ENCODE data around the gene SMG6.
A peak's percentile ranks its signal among the peaks of the same experiment; 100 is the strongest.

Gene SMG6

GRCh38 chr17:2027528-2028233, 275.9 kb downstream of the SMG6 start:
- Histone ChIP-seq H3K4ac (ENCODE audit: low read length) (no peak overlapping the region), H2BK12ac (ENCODE audit: low read length) (no peak overlapping the region), H3K23ac (ENCODE audit: low read depth, low read length, poor library complexity) (no peak overlapping the region), H4K8ac (ENCODE audit: low read depth, low read length) (no peak overlapping the region), H3K14ac (ENCODE audit: low read length) (no peak overlapping the region), H3K4me3 (ENCODE audit: low read length in 2 of 2) (no peak overlapping the region), H2AFZ (ENCODE audit: low read length) (no peak overlapping the region), H3K27ac (replicated peaks; ENCODE audit: low read length) (no peak overlapping the region), H3K4me1 (ENCODE audit: control insufficient read depth in 2 of 2, insufficient read depth in 1 of 2, low read depth in 1 of 2, low read length in 2 of 2) (peaks cover 11 to 12% of the 10 kb centered on the region in 2 donors), H3K9me3 (replicated peaks in 1 of 2; ENCODE audit: control insufficient read depth in 2 of 2, insufficient read depth in 1 of 2, low read depth in 1 of 2, low read length in 2 of 2) (peaks cover 3 to 4% of the 10 kb centered on the region in 2 donors), H2AK5ac (ENCODE audit: low read depth, low read length) (peak overlapping the region; percentile 26), H4K91ac (ENCODE audit: low read depth, low read length, poor library complexity) (no peak overlapping the region), H3K4me2 (ENCODE audit: insufficient read depth, low read length, poor library complexity, severe bottlenecking) (no peak overlapping the region), H2BK120ac (ENCODE audit: low read depth, low read length) (no peak overlapping the region), H3K9ac (ENCODE audit: low read depth, low read length, poor library complexity) (no peak overlapping the region), H3K27me3 (ENCODE audit: control insufficient read depth in 3 of 3, insufficient read depth in 3 of 3, low read depth in 1 of 3, low read length in 3 of 3) (peaks cover 8 to 66% (median 49%) of the 10 kb centered on the region in 3 experiments), H3K36me3 (replicated peaks in 1 of 2; ENCODE audit: control insufficient read depth in 2 of 2, insufficient read depth in 2 of 2, low read length in 2 of 2) (no peaks in the 10 kb centered on the region), H3K18ac (ENCODE audit: low read length) (peak overlapping the region; percentile 32), H3K79me1 (ENCODE audit: low read depth, low read length) (peaks cover 4% of the 10 kb centered on the region), H2BK15ac (ENCODE audit: low read length) (peak overlapping the region; percentile 34), H2BK5ac (ENCODE audit: low read length) (no peak overlapping the region)
- WGBS, 2 donors (ENCODE audit: extremely low coverage in 2 of 2, insufficient read length in 2 of 2, insufficient replicate concordance in 1 of 2) = no CpG with 5 or more reads among the region's 11 CpGs
- DNase-seq (ENCODE audit: low spot score) = no peak

- H3K4me3 ChIP-seq (ENCODE audit: low read length in 2 of 2) = peak overlapping the region; percentile 38 to 81
- peak overlapping the region; percentile 93 for H2AK5ac ChIP-seq (ENCODE audit: low read depth, low read length)
- no peak overlapping the region for H3K14ac ChIP-seq (ENCODE audit: low read length)
- H3K27ac ChIP-seq (replicated peaks; ENCODE audit: low read length) = no peak overlapping the region
- peak overlapping the region; percentile 96 for H3K4me2 ChIP-seq (ENCODE audit: insufficient read depth, low read length, poor library complexity, severe bottlenecking)
- peaks cover 8 to 77% (median 49%) of the 10 kb centered on the region in 3 experiments for H3K27me3 ChIP-seq (ENCODE audit: control insufficient read depth in 3 of 3, insufficient read depth in 3 of 3, low read depth in 1 of 3, low read length in 3 of 3)
- peaks cover 4% of the 10 kb centered on the region for H3K79me1 ChIP-seq (ENCODE audit: low read depth, low read length)
- peak overlapping the region; percentile 17 for H3K9ac ChIP-seq (ENCODE audit: low read depth, low read length, poor library complexity)
- peak overlapping the region; percentile 84 for H2BK120ac ChIP-seq (ENCODE audit: low read depth, low read length)
- peak overlapping the region; percentile 87 for H2BK12ac ChIP-seq (ENCODE audit: low read length)
- H3K4ac ChIP-seq (ENCODE audit: low read length) = no peak overlapping the region
- H4K8ac ChIP-seq (ENCODE audit: low read depth, low read length) = no peak overlapping the region
- peak; percentile 57 for DNase-seq (ENCODE audit: low spot score)
- H3K9me3 ChIP-seq (replicated peaks in 1 of 2; ENCODE audit: control insufficient read depth in 2 of 2, insufficient read depth in 1 of 2, low read depth in 1 of 2, low read length in 2 of 2) = peaks cover 3 to 4% of the 10 kb centered on the region in 2 donors
- peak overlapping the region; percentile 95 for H3K18ac ChIP-seq (ENCODE audit: low read length)
- peak overlapping the region; percentile 92 for H2AFZ ChIP-seq (ENCODE audit: low read length)
- peak overlapping the region; percentile 95 for H2BK5ac ChIP-seq (ENCODE audit: low read length)
- H4K91ac ChIP-seq (ENCODE audit: low read depth, low read length, poor library complexity) = no peak overlapping the region
- H3K23ac ChIP-seq (ENCODE audit: low read depth, low read length, poor library complexity) = peak overlapping the region; percentile 96
- WGBS, 2 donors (ENCODE audit: extremely low coverage in 2 of 2, insufficient read length in 2 of 2, insufficient replicate concordance in 1 of 2) = no CpG with 5 or more reads among the region's 55 CpGs
- peak overlapping the region; percentile 91 for H2BK15ac ChIP-seq (ENCODE audit: low read length)
- H3K36me3 ChIP-seq (replicated peaks in 1 of 2; ENCODE audit: control insufficient read depth in 2 of 2, insufficient read depth in 2 of 2, low read length in 2 of 2) = no peaks in the 10 kb centered on the region
- H3K4me1 ChIP-seq (ENCODE audit: control insufficient read depth in 2 of 2, insufficient read depth in 1 of 2, low read depth in 1 of 2, low read length in 2 of 2) = peaks cover 11 to 16% of the 10 kb centered on the region in 2 donors
These were observed 277.8 kb downstream of the SMG6 start for GRCh38 chr17:2025622-2026309.

GRCh38 chr17:2025220-2025621, 278.4 kb downstream of the SMG6 start, which contains the start of gene RTN4RL1:
RTN4RL1 (minus strand) TSS chr17:2025334; CDS start chr17:2024865, 469 bp downstream.
- peak within 1 kb of the TSS; percentile 87 for H2BK12ac ChIP-seq (ENCODE audit: low read length)
- H2BK120ac ChIP-seq (ENCODE audit: low read depth, low read length) = peak within 1 kb of the TSS; percentile 84
- H4K91ac ChIP-seq (ENCODE audit: low read depth, low read length, poor library complexity) = no peak within 1 kb of the TSS
- H3K4ac ChIP-seq (ENCODE audit: low read length) = no peak within 1 kb of the TSS
- peak within 1 kb of the TSS; percentile 94 for H3K14ac ChIP-seq (ENCODE audit: low read length)
- peak within 1 kb of the TSS; percentile 95 for H3K18ac ChIP-seq (ENCODE audit: low read length)
- peaks cover 11 to 18% of the 10 kb centered on the region in 2 donors for H3K4me1 ChIP-seq (ENCODE audit: control insufficient read depth in 2 of 2, insufficient read depth in 1 of 2, low read depth in 1 of 2, low read length in 2 of 2)
- no peak within 1 kb of the TSS for H3K27ac ChIP-seq (replicated peaks; ENCODE audit: low read length)
- peak; percentile 55 for DNase-seq (ENCODE audit: low spot score)
- H3K79me1 ChIP-seq (ENCODE audit: low read depth, low read length) = peaks cover 2% of the 10 kb centered on the region
- H2AK5ac ChIP-seq (ENCODE audit: low read depth, low read length) = peak within 1 kb of the TSS; percentile 93
- peaks cover 3 to 4% of the 10 kb centered on the region in 2 donors for H3K9me3 ChIP-seq (replicated peaks in 1 of 2; ENCODE audit: control insufficient read depth in 2 of 2, insufficient read depth in 1 of 2, low read depth in 1 of 2, low read length in 2 of 2)
- peak within 1 kb of the TSS; percentile 79 for H3K9ac ChIP-seq (ENCODE audit: low read depth, low read length, poor library complexity)
- WGBS, 2 donors (ENCODE audit: extremely low coverage in 2 of 2, insufficient read length in 2 of 2, insufficient replicate concordance in 1 of 2) = no CpG with 5 or more reads among the region's 47 CpGs
- H2AFZ ChIP-seq (ENCODE audit: low read length) = peak within 1 kb of the TSS; percentile 92
- H3K23ac ChIP-seq (ENCODE audit: low read depth, low read length, poor library complexity) = peak within 1 kb of the TSS; percentile 96
- H2BK5ac ChIP-seq (ENCODE audit: low read length) = peak within 1 kb of the TSS; percentile 95
- peak within 1 kb of the TSS; percentile 38 to 81 for H3K4me3 ChIP-seq (ENCODE audit: low read length in 2 of 2)
- H2BK15ac ChIP-seq (ENCODE audit: low read length) = peak within 1 kb of the TSS; percentile 98
- peak within 1 kb of the TSS; percentile 96 for H3K4me2 ChIP-seq (ENCODE audit: insufficient read depth, low read length, poor library complexity, severe bottlenecking)
- no peaks in the 10 kb centered on the region for H3K36me3 ChIP-seq (replicated peaks in 1 of 2; ENCODE audit: control insufficient read depth in 2 of 2, insufficient read depth in 2 of 2, low read length in 2 of 2)
- H4K8ac ChIP-seq (ENCODE audit: low read depth, low read length) = no peak within 1 kb of the TSS
- peaks cover 8 to 81% (median 49%) of the 10 kb centered on the region in 3 experiments for H3K27me3 ChIP-seq (ENCODE audit: control insufficient read depth in 3 of 3, insufficient read depth in 3 of 3, low read depth in 1 of 3, low read length in 3 of 3)
